ENCODE measurements around the gene IDH2.
"Not testable (repeated sequence)": the region's sequence is repeated elsewhere in the genome, so short reads cannot be mapped to it uniquely, and the experiment has no call there.

IDH2 gene

GRCh38 chr15:90083419-90083818, 18.8 kb downstream of the IDH2 start:
- no peak for DNase-seq

- no peak for DNase-seq
These were observed 20.0 kb downstream of the IDH2 start for GRCh38 chr15:90082140-90082715.

GRCh38 chr15:90080818-90081393, 21.4 kb downstream of the IDH2 start:
- no peak for DNase-seq

- DNase-seq, result no peak
These were observed 21.9 kb downstream of the IDH2 start for GRCh38 chr15:90080458-90080755.

- no peak for DNase-seq
These were observed 22.4 kb downstream of the IDH2 start for GRCh38 chr15:90079619-90080457.

- no peak for DNase-seq
These were observed 23.3 kb downstream of the IDH2 start for GRCh38 chr15:90078965-90079364.

- no peak for DNase-seq
These were observed 25.6 kb downstream of the IDH2 start for GRCh38 chr15:90076716-90077115.

- no peak for DNase-seq
These were observed 26.6 kb downstream of the IDH2 start for GRCh38 chr15:90075420-90076289.

- DNase-seq, result no peak
These were observed 27.4 kb downstream of the IDH2 start for GRCh38 chr15:90074916-90075315.

GRCh38 chr15:90074023-90074422, 28.2 kb downstream of the IDH2 start:
- no peak for DNase-seq

GRCh38 chr15:90072978-90073640, 29.2 kb downstream of the IDH2 start:
- no peak for DNase-seq

- peak; percentile 90 for DNase-seq
These were observed 31.0 kb downstream of the IDH2 start for GRCh38 chr15:90071220-90071807.

- not testable (repeated sequence) for DNase-seq
These were observed 31.6 kb downstream of the IDH2 start for GRCh38 chr15:90070623-90071022.

GRCh38 chr15:90067953-90068606, 34.2 kb downstream of the IDH2 start:
- no peak for DNase-seq

GRCh38 chr15:90067181-90067952, 34.9 kb downstream of the IDH2 start:
- no peak for DNase-seq

- no peak for DNase-seq
These were observed 36.6 kb downstream of the IDH2 start for GRCh38 chr15:90065682-90066049.

- no peak for DNase-seq
These were observed 37.2 kb downstream of the IDH2 start for GRCh38 chr15:90064911-90065681.

GRCh38 chr15:90063770-90064247, 38.5 kb downstream of the IDH2 start:
- DNase-seq, result no peak

- no peak for DNase-seq
These were observed 39.1 kb downstream of the IDH2 start for GRCh38 chr15:90062973-90063769.

Data from CD4-positive, alpha-beta T cell treated with Interleukin-17A for 4 hours (primary cell).